PC-3 (cell line): ENCODE data around the gene LRP1B. TPM values are rescaled to one million over a fixed set of nuclear protein-coding genes. Genes with fewer than 3 reads are reported as not detected.

Source experiments
- ATAC-seq: fragments of 200-7000 bp; cut with Tn5 transposase; 2 replicates; pipeline ENCODE4 v1.9.1; 2020; ENCODE audit warnings: mild to moderate bottlenecking, moderate library complexity
- BruUV-seq: library from RNA; stranded (reverse); fragments of 400-500 nt; replicated peaks from 2 replicates; lab custom pipeline; 2021; lab: Mats Ljungman, UMichigan
- CTCF ChIA-PET: fragments of 300-600 bp; sonication (Branson Sonifier 250); formaldehyde crosslinking; loops from one replicate; lab custom pipeline; 2022; ENCODE audit warnings: antibody characterized with exemption; lab: Charles Lee
- POLR2A ChIA-PET: fragments of 300-600 bp; sonication (Branson Sonifier 250); formaldehyde crosslinking; loops from one replicate; lab custom pipeline; 2022; ENCODE audit warnings: antibody characterized with exemption; ENCODE audit not compliant: unreplicated experiment; lab: Charles Lee
- DNase-seq: peaks from one replicate; pipeline ENCODE4 v3.0.0-alpha.2; 2015
- H2AFZ ChIP-seq: fragments of 300-600 bp; sonication (generic); 2 replicates; pipeline ENCODE4 v1.6.0; 2016; ENCODE audit warnings: antibody characterized with exemption, low read length
- H3F3A ChIP-seq: fragments of 300-600 bp; sonication (generic); one replicate; pipeline ENCODE4 v1.6.0; 2017; ENCODE audit warnings: antibody characterized with exemption, low read length, control low read depth, mild to moderate bottlenecking; ENCODE audit not compliant: unreplicated experiment
- H3K27ac ChIP-seq: fragments of 300-600 bp; sonication (generic); 2 replicates; pipeline ENCODE4 v1.5.1; 2016; ENCODE audit warnings: mild to moderate bottlenecking, low read length
- H3K27me3 ChIP-seq: fragments of 300-600 bp; sonication (generic); 2 replicates; pipeline ENCODE4 v1.6.1; 2016; ENCODE audit warnings: low read length, mixed read lengths
- H3K36me3 ChIP-seq: fragments of 300-600 bp; sonication (generic); 2 replicates; pipeline ENCODE4 v1.6.1; 2016; ENCODE audit warnings: low read depth, mixed run types, low read length, mixed read lengths
- H3K4me1 ChIP-seq: fragments of 300-600 bp; sonication (generic); 2 replicates; pipeline ENCODE4 v1.5.1; 2016; ENCODE audit warnings: low read length; ENCODE audit not compliant: insufficient read depth
- H3K4me2 ChIP-seq: fragments of 300-600 bp; sonication (generic); 2 replicates; pipeline ENCODE4 v1.6.0; 2016; ENCODE audit warnings: low read length
- H3K4me3 ChIP-seq: fragments of 300-600 bp; sonication (generic); 2 replicates; pipeline ENCODE4 v1.5.1; 2016; ENCODE audit warnings: mild to moderate bottlenecking, low read length, mixed read lengths
- H3K79me2 ChIP-seq: fragments of 300-600 bp; sonication (generic); 2 replicates; pipeline ENCODE4 v1.6.1; 2017; ENCODE audit warnings: low read length, mixed read lengths
- H3K9ac ChIP-seq: fragments of 300-600 bp; sonication (generic); 2 replicates; pipeline ENCODE4 v1.6.0; 2016; ENCODE audit warnings: mild to moderate bottlenecking, low read length
- H3K9me2 ChIP-seq: fragments of 300-600 bp; sonication (generic); replicated peaks from 2 replicates; pipeline ENCODE4 v1.6.1; 2016; ENCODE audit warnings: mixed run types, low read length, mixed read lengths
- H3K9me3 ChIP-seq: fragments of 300-600 bp; sonication (generic); 2 replicates; pipeline ENCODE4 v1.6.1; 2016; ENCODE audit warnings: low read length, mixed read lengths
- H4K20me1 ChIP-seq: fragments of 300-600 bp; sonication (generic); 2 replicates; pipeline ENCODE4 v1.6.1; 2016; ENCODE audit warnings: low read length, mixed read lengths
- EZH2 ChIP-seq: fragments of 300-600 bp; sonication (generic); IDR thresholded peaks from one replicate; pipeline ENCODE4 v1.6.1; 2017; ENCODE audit warnings: antibody characterized with exemption, mild to moderate bottlenecking, low read length; ENCODE audit not compliant: unreplicated experiment
- EZH2phosphoT487 ChIP-seq: fragments of 300-600 bp; sonication (generic); IDR thresholded peaks from 2 replicates; pipeline ENCODE4 v1.6.1; 2018; ENCODE audit warnings: mild to moderate bottlenecking, antibody characterized with exemption, low read length, borderline replicate concordance
- intact Hi-C: fragments of 100-400 bp; cut with micrococcal nuclease; formaldehyde crosslinking; loops from 2 replicates; pipeline ENCODE4 v1.9.0; 2023
- total RNA-seq: library from RNA; depleted of rRNA; stranded (reverse); fragments of >200 nt; gene quantifications from 2 replicates; pipeline ENCODE4 v1.2.3, GENCODE V29; 2014
- TF ChIP-seq, protein P1 (sequence below): fragments of 300-600 bp; sonication (generic); conservative IDR thresholded peaks from 2 replicates; pipeline ENCODE4 v1.5.1; 2017; ENCODE audit warnings: antibody characterized with exemption, low read depth, mild to moderate bottlenecking, low read length

The LRP1B gene
- total RNA-seq, 1 experiment from 2014 or later: 0.04 TPM

DNA sequence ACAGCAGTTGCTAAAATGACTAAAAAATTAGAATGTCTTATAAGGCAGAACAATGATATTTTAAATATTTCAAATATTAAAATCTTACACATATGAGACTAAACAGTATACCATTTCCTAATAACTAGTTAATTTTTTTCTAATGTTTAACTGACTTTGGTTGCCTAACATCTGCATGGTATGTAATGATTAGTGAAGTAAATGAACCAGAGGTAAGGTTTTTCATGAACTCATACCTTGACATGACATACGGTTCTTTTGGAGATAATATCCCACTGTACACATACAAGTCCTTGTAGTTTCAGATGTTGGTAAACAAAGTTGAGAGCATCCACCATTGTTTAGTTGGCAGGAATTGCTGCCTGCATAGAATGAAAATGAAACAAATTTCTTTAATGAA, 1360.2 kb downstream of the LRP1B start:
- CTCF ChIA-PET: no interaction called here
- BruUV-seq: no TSS peak
- Histone ChIP-seq H3K79me2 (no peaks in the 10 kb centered on the region), H3K4me3 (no peak overlapping the region), H4K20me1 (no peaks in the 10 kb centered on the region), H3F3A (no peaks in the 10 kb centered on the region), H3K9me3 (no peaks in the 10 kb centered on the region), H3K27me3 (no peaks in the 10 kb centered on the region), H3K9me2 (no peaks in the 10 kb centered on the region), H2AFZ (no peak overlapping the region), H3K36me3 (no peaks in the 10 kb centered on the region), H3K9ac (no peak overlapping the region), H3K4me2 (no peak overlapping the region), H3K27ac (no peak overlapping the region), H3K4me1 (no peaks in the 10 kb centered on the region)
- ATAC-seq: no peak
- POLR2A ChIA-PET: no interaction called here
- DNase-seq: no peak
- TF ChIP-seq EZH2 (no peak), EZH2phosphoT487 (no peak)
- TF ChIP-seq, protein P1, sequence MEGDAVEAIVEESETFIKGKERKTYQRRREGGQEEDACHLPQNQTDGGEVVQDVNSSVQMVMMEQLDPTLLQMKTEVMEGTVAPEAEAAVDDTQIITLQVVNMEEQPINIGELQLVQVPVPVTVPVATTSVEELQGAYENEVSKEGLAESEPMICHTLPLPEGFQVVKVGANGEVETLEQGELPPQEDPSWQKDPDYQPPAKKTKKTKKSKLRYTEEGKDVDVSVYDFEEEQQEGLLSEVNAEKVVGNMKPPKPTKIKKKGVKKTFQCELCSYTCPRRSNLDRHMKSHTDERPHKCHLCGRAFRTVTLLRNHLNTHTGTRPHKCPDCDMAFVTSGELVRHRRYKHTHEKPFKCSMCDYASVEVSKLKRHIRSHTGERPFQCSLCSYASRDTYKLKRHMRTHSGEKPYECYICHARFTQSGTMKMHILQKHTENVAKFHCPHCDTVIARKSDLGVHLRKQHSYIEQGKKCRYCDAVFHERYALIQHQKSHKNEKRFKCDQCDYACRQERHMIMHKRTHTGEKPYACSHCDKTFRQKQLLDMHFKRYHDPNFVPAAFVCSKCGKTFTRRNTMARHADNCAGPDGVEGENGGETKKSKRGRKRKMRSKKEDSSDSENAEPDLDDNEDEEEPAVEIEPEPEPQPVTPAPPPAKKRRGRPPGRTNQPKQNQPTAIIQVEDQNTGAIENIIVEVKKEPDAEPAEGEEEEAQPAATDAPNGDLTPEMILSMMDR: no peak
- intact Hi-C loops: no loop called here

GRCh38 chr2:140761807-140762206, 1369.0 kb downstream of the LRP1B start:
- TF ChIP-seq EZH2phosphoT487 (no peak), EZH2 (no peak)
- TF ChIP-seq, protein P1: no peak
- H2AFZ ChIP-seq: no peak overlapping the region
- H3K9me2 ChIP-seq: no peaks in the 10 kb centered on the region
- H3K27me3 ChIP-seq: no peaks in the 10 kb centered on the region
- H4K20me1 ChIP-seq: no peaks in the 10 kb centered on the region
- intact Hi-C loops: no loop called here
- no peaks in the 10 kb centered on the region for H3K79me2 ChIP-seq
- ATAC-seq (no peak), DNase-seq (no peak)
- POLR2A ChIA-PET: no interaction called here
- no peak overlapping the region for H3K4me3 ChIP-seq
- CTCF ChIA-PET: no interaction called here
- H3F3A ChIP-seq: no peaks in the 10 kb centered on the region
- no TSS peak for BruUV-seq
- no peaks in the 10 kb centered on the region for H3K9me3 ChIP-seq
- no peaks in the 10 kb centered on the region for H3K36me3 ChIP-seq
- H3K4me1 ChIP-seq: no peaks in the 10 kb centered on the region
- no peak overlapping the region for H3K4me2 ChIP-seq
- H3K27ac ChIP-seq: no peak overlapping the region
- no peak overlapping the region for H3K9ac ChIP-seq

DNA sequence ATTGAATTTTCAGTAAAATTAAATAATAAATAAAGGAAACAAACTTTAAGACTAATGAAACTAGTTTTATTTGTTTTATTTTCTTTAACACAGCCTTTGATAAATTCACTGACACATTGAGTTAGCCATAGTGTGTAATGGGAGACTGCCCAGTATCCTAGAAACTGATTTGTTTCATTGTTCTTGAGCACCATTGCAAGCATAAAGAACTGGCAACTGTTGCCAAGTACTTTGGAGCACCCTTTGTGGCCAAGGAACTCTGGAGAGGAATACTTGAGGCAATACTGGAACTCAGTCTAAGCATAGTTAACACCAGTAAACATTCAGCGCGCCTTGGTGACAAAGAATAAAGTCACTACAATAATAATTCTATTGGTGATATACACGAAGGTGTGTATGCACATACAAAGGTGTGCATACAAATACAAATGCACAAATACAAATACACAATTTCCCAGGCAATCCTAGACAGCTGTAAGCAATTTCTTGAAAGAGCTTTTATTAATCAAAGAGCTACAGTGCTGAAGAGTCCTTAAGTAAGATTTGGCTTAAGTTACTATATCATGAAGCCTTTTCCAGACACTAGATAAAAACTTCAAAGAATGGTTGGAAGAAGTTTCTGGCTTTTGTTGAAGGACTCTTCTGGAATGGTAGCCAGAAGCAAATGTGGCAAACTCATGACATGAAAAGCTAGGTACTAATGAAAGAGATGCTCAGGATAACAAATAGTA, 1371.2 kb downstream of the LRP1B start:
- no peak overlapping the region for H3K27ac ChIP-seq
- ChIA-PET POLR2A (no interaction called here), CTCF (no interaction called here)
- no peaks in the 10 kb centered on the region for H3F3A ChIP-seq
- no TSS peak for BruUV-seq
- no peaks in the 10 kb centered on the region for H4K20me1 ChIP-seq
- no peaks in the 10 kb centered on the region for H3K9me2 ChIP-seq
- no peak overlapping the region for H3K4me2 ChIP-seq
- H3K79me2 ChIP-seq: no peaks in the 10 kb centered on the region
- intact Hi-C loops: no loop called here
- no peak for DNase-seq
- no peak overlapping the region for H3K4me3 ChIP-seq
- TF ChIP-seq, protein P1: no peak
- TF ChIP-seq EZH2phosphoT487 (no peak), EZH2 (no peak)
- no peaks in the 10 kb centered on the region for H3K4me1 ChIP-seq
- H3K9ac ChIP-seq: no peak overlapping the region
- no peak overlapping the region for H2AFZ ChIP-seq
- no peak for ATAC-seq
- H3K27me3 ChIP-seq: no peaks in the 10 kb centered on the region
- no peaks in the 10 kb centered on the region for H3K36me3 ChIP-seq
- no peaks in the 10 kb centered on the region for H3K9me3 ChIP-seq
